ENCODE measurements around the gene HUS1B.
"Not testable (repeated sequence)": the region's sequence is repeated elsewhere in the genome, so short reads cannot be mapped to it uniquely, and the experiment has no call there.

Gene HUS1B

DNA sequence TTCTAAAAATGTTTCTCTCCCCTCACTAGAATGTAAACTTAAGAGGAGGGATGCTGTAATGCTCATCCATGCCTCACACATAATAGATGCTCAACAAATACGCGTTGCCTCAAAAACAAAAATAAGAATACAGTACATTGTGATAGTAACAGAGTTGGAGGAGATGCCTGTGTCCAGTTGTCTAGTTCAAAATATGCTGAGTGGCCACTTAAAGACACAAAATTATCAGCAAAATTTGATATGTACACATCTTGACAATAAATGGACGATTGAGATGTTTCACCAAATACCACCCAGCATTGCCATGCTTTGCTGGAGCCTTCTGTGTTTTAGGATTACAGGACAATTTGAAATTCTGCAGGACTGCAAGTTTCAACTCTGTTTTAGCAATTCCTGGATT lies 43.6 kb upstream of the HUS1B start:
- no peak overlapping the region for H3K27ac ChIP-seq
- no peak for TF ChIP-seq ZFX (IDR thresholded peaks at IDR 0.05)
- TF ChIP-seq, protein P1, sequence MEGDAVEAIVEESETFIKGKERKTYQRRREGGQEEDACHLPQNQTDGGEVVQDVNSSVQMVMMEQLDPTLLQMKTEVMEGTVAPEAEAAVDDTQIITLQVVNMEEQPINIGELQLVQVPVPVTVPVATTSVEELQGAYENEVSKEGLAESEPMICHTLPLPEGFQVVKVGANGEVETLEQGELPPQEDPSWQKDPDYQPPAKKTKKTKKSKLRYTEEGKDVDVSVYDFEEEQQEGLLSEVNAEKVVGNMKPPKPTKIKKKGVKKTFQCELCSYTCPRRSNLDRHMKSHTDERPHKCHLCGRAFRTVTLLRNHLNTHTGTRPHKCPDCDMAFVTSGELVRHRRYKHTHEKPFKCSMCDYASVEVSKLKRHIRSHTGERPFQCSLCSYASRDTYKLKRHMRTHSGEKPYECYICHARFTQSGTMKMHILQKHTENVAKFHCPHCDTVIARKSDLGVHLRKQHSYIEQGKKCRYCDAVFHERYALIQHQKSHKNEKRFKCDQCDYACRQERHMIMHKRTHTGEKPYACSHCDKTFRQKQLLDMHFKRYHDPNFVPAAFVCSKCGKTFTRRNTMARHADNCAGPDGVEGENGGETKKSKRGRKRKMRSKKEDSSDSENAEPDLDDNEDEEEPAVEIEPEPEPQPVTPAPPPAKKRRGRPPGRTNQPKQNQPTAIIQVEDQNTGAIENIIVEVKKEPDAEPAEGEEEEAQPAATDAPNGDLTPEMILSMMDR (conservative IDR thresholded peaks at IDR 0.05): no peak

GRCh38 chr6:699319-699718 lies 42.4 kb upstream of the HUS1B start:
- TF ChIP-seq, protein P1 (conservative IDR thresholded peaks at IDR 0.05): no peak
- no peak for TF ChIP-seq ZFX (IDR thresholded peaks at IDR 0.05)
- no peak overlapping the region for H3K27ac ChIP-seq

DNA sequence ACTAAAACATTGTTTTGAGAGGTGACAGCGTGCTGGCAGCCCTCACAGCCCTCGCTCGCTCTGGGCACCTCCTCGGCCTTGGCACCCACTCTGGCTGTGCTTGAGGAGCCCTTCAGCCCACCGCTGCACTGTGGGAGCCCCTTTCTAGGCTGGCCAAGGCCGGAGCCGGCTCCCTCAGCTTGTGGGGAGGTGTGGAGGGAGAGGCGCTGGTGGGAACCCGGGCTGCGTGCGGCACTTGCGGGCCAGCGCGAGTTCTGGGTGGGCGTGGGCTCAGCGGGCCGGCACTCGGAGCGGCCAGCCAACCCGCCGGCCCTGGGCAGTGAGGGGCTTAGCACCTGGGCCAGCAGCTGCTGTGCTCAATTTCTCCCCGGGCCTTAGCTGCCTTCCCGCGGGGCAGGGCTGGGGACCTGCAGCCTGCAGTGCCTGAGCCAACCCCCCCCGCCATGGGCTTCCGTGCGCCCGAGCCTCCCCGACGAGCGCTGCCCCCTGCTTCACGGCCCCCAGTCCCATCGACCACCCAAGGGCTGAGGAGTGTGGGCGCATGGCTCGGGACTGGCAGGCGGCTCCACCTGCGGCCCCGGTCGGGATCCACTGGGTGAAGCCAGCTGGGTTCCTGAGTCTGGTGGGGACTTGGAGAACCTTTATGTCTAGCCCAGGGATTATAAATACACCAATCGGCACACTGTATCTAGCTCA lies 37.7 kb upstream of the HUS1B start:
- not testable (repeated sequence) for H3K27ac ChIP-seq

GRCh38 chr6:693723-694009 lies 36.8 kb upstream of the HUS1B start:
- TF ChIP-seq ZFX (IDR thresholded peaks at IDR 0.05): no peak
- TF ChIP-seq, protein P1 (conservative IDR thresholded peaks at IDR 0.05): no peak
- peak overlapping the region; percentile 68 for H3K27ac ChIP-seq

GRCh38 chr6:692858-693722 lies 36.2 kb upstream of the HUS1B start, which contains the start of gene EXOC2:
TSS of gene EXOC2 (minus strand) at chr6:693139. CDS start at chr6:637818, 55,321 bp downstream.
- H3K27ac ChIP-seq: peak within 1 kb of the TSS; percentile 68
- TF ChIP-seq, protein P1 (conservative IDR thresholded peaks at IDR 0.05): no peak
- TF ChIP-seq ZFX (IDR thresholded peaks at IDR 0.05): peak; percentile 87

- peak overlapping the region; percentile 68 for H3K27ac ChIP-seq
- TF ChIP-seq, protein P1 (conservative IDR thresholded peaks at IDR 0.05): no peak
- TF ChIP-seq ZFX (IDR thresholded peaks at IDR 0.05): no peak
These were observed 35.5 kb upstream of the HUS1B start for GRCh38 chr6:692356-692851.

DNA sequence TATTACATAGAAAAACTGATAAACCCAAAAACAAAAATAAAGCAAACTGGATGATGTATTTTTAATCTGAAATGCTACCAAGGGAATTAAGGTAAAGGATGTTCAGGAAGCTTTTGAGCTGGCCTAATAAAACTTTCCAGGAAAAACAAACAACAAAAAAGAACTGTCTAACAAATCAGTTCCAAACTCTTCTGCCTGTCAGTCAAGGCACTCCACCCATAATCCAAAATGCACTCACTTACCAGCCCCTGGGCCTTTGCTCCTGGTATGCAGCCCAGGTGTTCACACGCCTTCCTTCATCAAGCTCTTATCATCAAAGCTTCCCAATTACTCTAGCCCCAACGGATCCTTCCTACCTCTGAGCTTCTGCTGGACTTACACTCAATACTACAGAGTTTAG lies 32.3 kb upstream of the HUS1B start:
- no peak for TF ChIP-seq ZFX (IDR thresholded peaks at IDR 0.05)
- TF ChIP-seq, protein P1 (conservative IDR thresholded peaks at IDR 0.05): no peak

More for the DNA sequence above, 32.3 kb upstream of the HUS1B start:
- H3K27ac ChIP-seq: no peak overlapping the region
